ENCODE data around the gene EPS15. TPM values are rescaled to one million over a fixed set of nuclear protein-coding genes. Genes with fewer than 3 reads are reported as not detected.

EPS15 gene
- total RNA-seq, 1 donor from 2014 or later: 81.4 TPM

GRCh38 chr1:51524817-51525216 lies 5.8 kb upstream of the EPS15 start:
- Mint-ChIP-seq H3K4me3 (ENCODE audit: unreplicated experiment) (no peak overlapping the region), H3K9me3 (ENCODE audit: low read depth) (no peaks in the 10 kb centered on the region), H3K27me3 (ENCODE audit: low read depth) (no peaks in the 10 kb centered on the region), H3K36me3 (ENCODE audit: low read depth) (no peaks in the 10 kb centered on the region), H3K4me1 (ENCODE audit: low read depth) (no peaks in the 10 kb centered on the region), H3K27ac (ENCODE audit: unreplicated experiment) (no peak overlapping the region)
- TF ChIP-seq CTCF (IDR thresholded peaks at IDR 0.05): no peak
- DNase-seq (ENCODE audit: low spot score): no peak

- TF ChIP-seq CTCF (IDR thresholded peaks at IDR 0.05): no peak
- Mint-ChIP-seq H3K4me3 (ENCODE audit: unreplicated experiment) (no peak overlapping the region), H3K27me3 (ENCODE audit: low read depth) (no peaks in the 10 kb centered on the region), H3K36me3 (ENCODE audit: low read depth) (no peaks in the 10 kb centered on the region), H3K4me1 (ENCODE audit: low read depth) (no peaks in the 10 kb centered on the region), H3K9me3 (ENCODE audit: low read depth) (no peaks in the 10 kb centered on the region), H3K27ac (ENCODE audit: unreplicated experiment) (no peak overlapping the region)
- no peak for DNase-seq (ENCODE audit: low spot score)
These were observed 4.9 kb upstream of the EPS15 start for GRCh38 chr1:51523931-51524330.

DNA sequence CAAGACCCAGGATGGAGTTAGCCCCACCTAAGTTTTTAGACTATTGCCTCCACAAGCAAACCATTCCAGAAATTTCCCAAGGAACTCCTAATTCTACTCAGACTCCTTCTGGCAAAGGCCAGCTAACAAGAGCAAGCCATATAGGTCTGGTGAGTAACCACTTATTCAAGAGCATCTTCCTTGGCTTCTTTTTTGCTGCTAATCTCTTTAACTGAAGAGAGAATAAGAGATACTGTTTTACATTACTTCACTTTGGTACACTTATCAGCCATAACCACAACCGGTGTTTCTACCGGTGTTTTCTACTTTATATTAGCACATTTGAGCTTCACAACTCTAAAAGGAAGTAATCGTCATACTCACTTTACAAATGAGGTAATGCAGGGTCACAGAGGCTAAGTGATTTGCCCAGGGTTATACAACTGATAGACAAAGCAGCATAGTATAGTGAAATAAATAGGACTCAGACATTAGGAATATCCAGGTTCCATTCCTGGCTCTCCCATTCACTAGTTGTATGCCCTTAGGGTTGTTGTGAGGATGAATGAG lies 1.7 kb upstream of the EPS15 start:
- no peak for DNase-seq (ENCODE audit: low spot score)
- no peaks in the 10 kb centered on the region for H3K9me3 Mint-ChIP-seq (ENCODE audit: low read depth)
- TF ChIP-seq CTCF (IDR thresholded peaks at IDR 0.05): no peak
- peaks cover 24% of the 10 kb centered on the region for H3K4me1 Mint-ChIP-seq (ENCODE audit: low read depth)
- no peaks in the 10 kb centered on the region for H3K27me3 Mint-ChIP-seq (ENCODE audit: low read depth)
- H3K36me3 Mint-ChIP-seq (ENCODE audit: low read depth): no peaks in the 10 kb centered on the region
- H3K27ac Mint-ChIP-seq (ENCODE audit: unreplicated experiment): no peak overlapping the region
- no peak overlapping the region for H3K4me3 Mint-ChIP-seq (ENCODE audit: unreplicated experiment)

DNA sequence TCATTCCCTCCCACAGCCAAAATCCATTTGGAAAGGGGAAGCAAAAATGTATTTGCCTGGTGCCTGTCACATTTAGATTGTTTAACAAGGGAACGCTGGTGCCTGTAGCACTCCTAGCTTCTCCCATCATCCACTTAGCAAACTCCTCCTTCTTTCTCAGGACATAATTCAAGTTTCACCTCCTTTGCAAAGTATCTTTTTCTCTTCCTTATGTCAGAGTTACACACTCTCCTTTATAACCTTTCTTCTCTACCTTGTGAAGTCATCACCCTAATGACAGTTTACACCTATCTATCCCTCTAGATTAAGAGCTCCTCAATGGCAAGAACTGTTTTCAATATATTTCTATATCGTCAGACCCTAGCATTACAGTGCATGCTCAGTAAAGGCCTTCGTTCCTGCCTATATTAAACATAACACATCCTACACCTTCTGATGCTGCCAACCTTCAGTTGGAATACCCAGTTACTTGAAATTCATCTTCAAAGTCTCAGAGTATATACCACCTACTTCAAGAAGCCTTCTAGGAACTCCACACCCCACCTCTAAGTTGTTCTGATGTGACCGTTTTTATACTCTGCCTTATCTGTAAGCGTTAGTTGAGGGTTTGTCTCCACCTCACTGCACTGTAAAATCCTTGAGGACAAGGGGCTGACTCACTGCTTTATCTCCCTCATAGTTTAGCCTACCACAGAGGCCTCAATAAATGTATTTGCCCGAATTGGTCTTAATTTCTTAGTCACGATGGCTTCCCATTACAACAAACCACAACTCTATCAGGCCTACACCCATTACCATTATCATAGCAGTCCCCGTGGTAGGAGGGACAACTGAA lies 1.0 kb upstream of the EPS15 start:
- Mint-ChIP-seq H3K27ac (ENCODE audit: unreplicated experiment) (no peak overlapping the region), H3K4me1 (ENCODE audit: low read depth) (peaks cover 31% of the 10 kb centered on the region), H3K4me3 (ENCODE audit: unreplicated experiment) (peak overlapping the region; percentile 20), H3K9me3 (ENCODE audit: low read depth) (no peaks in the 10 kb centered on the region), H3K27me3 (ENCODE audit: low read depth) (no peaks in the 10 kb centered on the region), H3K36me3 (ENCODE audit: low read depth) (no peaks in the 10 kb centered on the region)
- no peak for TF ChIP-seq CTCF (IDR thresholded peaks at IDR 0.05)
- no peak for DNase-seq (ENCODE audit: low spot score)

DNA sequence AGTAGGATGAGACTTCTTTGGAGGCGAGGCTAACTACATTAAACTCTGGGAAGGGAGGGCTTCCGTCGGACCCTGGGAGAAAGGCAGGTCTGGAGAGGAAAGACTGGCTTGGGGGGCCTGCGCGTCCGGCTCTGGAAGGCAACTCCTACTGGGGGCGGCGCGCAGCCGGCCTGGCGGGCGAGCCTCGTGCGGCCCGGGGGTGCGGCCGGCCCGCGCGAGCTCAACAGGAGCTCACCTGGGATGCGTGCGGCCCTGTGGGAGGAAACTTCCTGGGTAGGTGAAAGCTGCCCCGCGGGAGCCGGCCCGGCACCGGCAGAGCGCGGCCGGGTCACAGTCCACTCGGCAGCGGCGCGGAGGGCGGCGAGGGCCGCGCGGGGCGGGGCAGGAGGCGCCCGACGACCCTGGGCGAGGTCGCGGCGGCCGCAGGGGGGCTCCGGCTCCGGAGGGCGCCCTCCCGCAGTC lies 449 bp downstream of the EPS15 start:
- no peaks in the 10 kb centered on the region for H3K27me3 Mint-ChIP-seq (ENCODE audit: low read depth)
- TF ChIP-seq CTCF (IDR thresholded peaks at IDR 0.05): no peak

More for the DNA sequence above, 449 bp downstream of the EPS15 start:
- peaks cover 43% of the 10 kb centered on the region for H3K4me1 Mint-ChIP-seq (ENCODE audit: low read depth)
- H3K4me3 Mint-ChIP-seq (ENCODE audit: unreplicated experiment): peak overlapping the region; percentile 98
- H3K36me3 Mint-ChIP-seq (ENCODE audit: low read depth): no peaks in the 10 kb centered on the region
- H3K9me3 Mint-ChIP-seq (ENCODE audit: low read depth): no peaks in the 10 kb centered on the region
- peak overlapping the region; percentile 94 for H3K27ac Mint-ChIP-seq (ENCODE audit: unreplicated experiment)
- no peak for DNase-seq (ENCODE audit: low spot score)
